Panc1 (cell line): Measurements from ENCODE around the gene FEZF2.

Experiments used
- CTCF ChIP-seq: fragments of 450-650 bp; IDR thresholded peaks from 2 replicates; pipeline ENCODE4 v1.5.1; 2017; ENCODE audit warnings: mild to moderate bottlenecking
- POLR2AphosphoS5 ChIP-seq: IDR thresholded peaks from 2 replicates; pipeline ENCODE4 v1.6.1; 2012; ENCODE audit warnings: mild to moderate bottlenecking, low read depth, low read length, moderate library complexity
- REST ChIP-seq, 2 experiments: IDR thresholded peaks; 2 replicates each; pipeline ENCODE4 v1.6.1; 2011 to 2012; ENCODE audit warnings: low read depth in 2 of 2, control low read depth in 1 of 2, low read length in 1 of 2, mild to moderate bottlenecking in 1 of 2, moderate library complexity in 1 of 2; ENCODE audit not compliant: insufficient read depth in 1 of 2
- SIN3A ChIP-seq: IDR thresholded peaks from 2 replicates; pipeline ENCODE4 v1.6.1; 2012; ENCODE audit warnings: low read depth, mild to moderate bottlenecking, low read length, moderate library complexity, borderline replicate concordance; ENCODE audit not compliant: insufficient read depth
- TCF7L2 ChIP-seq: IDR thresholded peaks from 2 replicates; pipeline ENCODE4 v1.6.1; 2011; ENCODE audit warnings: mild to moderate bottlenecking, low read depth, low read length, inconsistent platforms

GRCh38 chr3:62365391-62366125, 7.8 kb downstream of the FEZF2 start:
- TF ChIP-seq CTCF: no peak
- TF ChIP-seq REST (IDR thresholded peaks at IDR 0.05; ENCODE audit: insufficient read depth in 1 of 2, low read depth in 2 of 2, low read length in 1 of 2): no peak
- TF ChIP-seq POLR2AphosphoS5: no peak
- TF ChIP-seq SIN3A: no peak
- no peak for TF ChIP-seq TCF7L2
